Measurements from ENCODE around the gene PYDC1. TPM values are rescaled to one million over a fixed set of nuclear protein-coding genes. Genes with fewer than 3 reads are reported as not detected.

Gene PYDC1
- total RNA-seq, 1 experiment from 2014 or later, result not detected

Other genes starting within 250 kb of the PYDC1 start
- 0.85 and 0.95 TPM in 2 replicates for gene HSD3B7, start 231.9 kb downstream of the PYDC1 start, total RNA-seq (2021)
- 0.62 and 1.1 TPM in 2 replicates for gene STX1B, start 206.5 kb downstream of the PYDC1 start, total RNA-seq (2021)
- gene STX4, start 183.6 kb downstream of the PYDC1 start, total RNA-seq (2021), result 31.2 and 35.1 TPM in 2 replicates
- gene ZNF668, start 142.9 kb downstream of the PYDC1 start, total RNA-seq (2021), result 16.5 and 19.8 TPM in 2 replicates
- 26.6 and 27.9 TPM in 2 replicates for gene ZNF646, start 142.7 kb downstream of the PYDC1 start, total RNA-seq (2021)
- gene PRSS53, start 128.2 kb downstream of the PYDC1 start, total RNA-seq (2021), result 3.1 and 4.0 TPM in 2 replicates
- gene VKORC1, start 122.3 kb downstream of the PYDC1 start, total RNA-seq (2021), result 85.0 and 98.3 TPM in 2 replicates
- gene BCKDK, start 108.7 kb downstream of the PYDC1 start, total RNA-seq (2021), result 36.6 and 40.6 TPM in 2 replicates
- 65.4 and 70.6 TPM in 2 replicates for gene KAT8, start 99.5 kb downstream of the PYDC1 start, total RNA-seq (2021)
- gene PRSS8, start 81.4 kb downstream of the PYDC1 start, total RNA-seq (2021), result not detected in 2 replicates
- gene PRSS36, start 67.1 kb downstream of the PYDC1 start, total RNA-seq (2021), result 0.41 and 0.72 TPM in 2 replicates
- gene FUS, start 37.0 kb downstream of the PYDC1 start, total RNA-seq (2021), result 1,134 and 1,264 TPM in 2 replicates
- 1.8 and 2.0 TPM in 2 replicates for gene PYCARD, start 14.4 kb downstream of the PYDC1 start, total RNA-seq (2021)
- gene TRIM72, start 3.0 kb downstream of the PYDC1 start, total RNA-seq (2021), result 0.04 TPM in 1 of 2 replicates, not detected in the other
- 0.35 and 0.92 TPM in 2 replicates for gene ITGAM, start 42.8 kb upstream of the PYDC1 start, total RNA-seq (2021)
- 0.46 TPM in 1 of 2 replicates, not detected in the other for gene ITGAX, start 138.0 kb upstream of the PYDC1 start, total RNA-seq (2021)
- not detected in 2 replicates for gene ITGAD, start 176.2 kb upstream of the PYDC1 start, total RNA-seq (2021)
- not detected in 2 replicates for gene COX6A2, start 211.2 kb upstream of the PYDC1 start, total RNA-seq (2021)
- 0.32 and 0.81 TPM in 2 replicates for gene ZNF843, start 225.7 kb upstream of the PYDC1 start, total RNA-seq (2021)
- 7.4 and 8.8 TPM in 2 replicates for gene ARMC5, start 242.4 kb upstream of the PYDC1 start, total RNA-seq (2021)

All from A673 (cell line).